ENCODE data around the gene SEC14L2. TPM values are rescaled to one million over a fixed set of nuclear protein-coding genes. Genes with fewer than 3 reads are reported as not detected.
A peak's percentile ranks its signal among the peaks of the same experiment; 100 is the strongest.

Gene SEC14L2
- total RNA-seq, 1 experiment from 2014 or later = 14.4 TPM

GRCh38 chr22:30420347-30421125 is 23.7 kb downstream of the SEC14L2 start:
- ChIA-PET POLR2A (ENCODE audit: low non-redundant PET) (no interaction called here), CTCF (no interaction called here)
- DNase-seq (ENCODE audit: low spot score) = no peak
- intact Hi-C loops (cut with micrococcal nuclease; ENCODE audit: unreplicated experiment) = loop anchor here (5.0 kb wide), 1 partner anchor 133 kb away; the partner anchor contains the start of gene CASTOR1
- H3K4me3 ChIP-seq (ENCODE audit: low read depth, low read length, poor library complexity, severe bottlenecking) = no peak overlapping the region
- TF ChIP-seq EZH2 (IDR thresholded peaks at IDR 0.05; ENCODE audit: borderline replicate concordance, low read depth, low read length, poor library complexity, severe bottlenecking) (no peak), CTCF (conservative IDR thresholded peaks at IDR 0.05; ENCODE audit: low read depth, low read length) (no peak)
- no peaks in the 10 kb centered on the region for H3K27me3 ChIP-seq (replicated peaks; ENCODE audit: insufficient read depth, low read depth, low read length, poor library complexity)
- no peaks in the 10 kb centered on the region for H3K9me3 ChIP-seq (ENCODE audit: low read depth, low read length, poor library complexity, severe bottlenecking)
- peak overlapping the region; percentile 97 for H3K27ac ChIP-seq (ENCODE audit: low read depth, low read length, poor library complexity, severe bottlenecking)
- BruUV-seq (replicated peaks) = no TSS peak
- H3K4me1 ChIP-seq (ENCODE audit: insufficient read depth, low read length, poor library complexity, severe bottlenecking) = peaks cover 34% of the 10 kb centered on the region
- peaks cover 33% of the 10 kb centered on the region for H3K36me3 ChIP-seq (ENCODE audit: insufficient read depth, low read length, poor library complexity, severe bottlenecking)

GRCh38 chr22:30421695-30422480 is 25.1 kb downstream of the SEC14L2 start:
- Histone ChIP-seq H3K9me3 (ENCODE audit: low read depth, low read length, poor library complexity, severe bottlenecking) (no peaks in the 10 kb centered on the region), H3K27ac (ENCODE audit: low read depth, low read length, poor library complexity, severe bottlenecking) (peak overlapping the region; percentile 97), H3K27me3 (replicated peaks; ENCODE audit: insufficient read depth, low read depth, low read length, poor library complexity) (no peaks in the 10 kb centered on the region), H3K4me1 (ENCODE audit: insufficient read depth, low read length, poor library complexity, severe bottlenecking) (peaks cover 37% of the 10 kb centered on the region), H3K36me3 (ENCODE audit: insufficient read depth, low read length, poor library complexity, severe bottlenecking) (peaks cover 24% of the 10 kb centered on the region), H3K4me3 (ENCODE audit: low read depth, low read length, poor library complexity, severe bottlenecking) (peak overlapping the region; percentile 60)
- ChIA-PET POLR2A (ENCODE audit: low non-redundant PET) (interaction anchor here (0.5 kb wide), 1 partner anchor 17 kb away, joined by 4 read pairs; no protein-coding TSS in a partner anchor), CTCF (interaction anchor here (1.5 kb wide), 1 partner anchor 9 kb away, joined by 5 read pairs; no protein-coding TSS in a partner anchor)
- BruUV-seq (replicated peaks) = TSS peak; percentile 26
- intact Hi-C loops (cut with micrococcal nuclease; ENCODE audit: unreplicated experiment) = loop anchor here (5.0 kb wide), 1 partner anchor 135 kb away; the partner anchor contains the start of gene CASTOR1
- TF ChIP-seq CTCF (conservative IDR thresholded peaks at IDR 0.05; ENCODE audit: low read depth, low read length) (no peak), EZH2 (IDR thresholded peaks at IDR 0.05; ENCODE audit: borderline replicate concordance, low read depth, low read length, poor library complexity, severe bottlenecking) (no peak)
- no peak for DNase-seq (ENCODE audit: low spot score)

DNA sequence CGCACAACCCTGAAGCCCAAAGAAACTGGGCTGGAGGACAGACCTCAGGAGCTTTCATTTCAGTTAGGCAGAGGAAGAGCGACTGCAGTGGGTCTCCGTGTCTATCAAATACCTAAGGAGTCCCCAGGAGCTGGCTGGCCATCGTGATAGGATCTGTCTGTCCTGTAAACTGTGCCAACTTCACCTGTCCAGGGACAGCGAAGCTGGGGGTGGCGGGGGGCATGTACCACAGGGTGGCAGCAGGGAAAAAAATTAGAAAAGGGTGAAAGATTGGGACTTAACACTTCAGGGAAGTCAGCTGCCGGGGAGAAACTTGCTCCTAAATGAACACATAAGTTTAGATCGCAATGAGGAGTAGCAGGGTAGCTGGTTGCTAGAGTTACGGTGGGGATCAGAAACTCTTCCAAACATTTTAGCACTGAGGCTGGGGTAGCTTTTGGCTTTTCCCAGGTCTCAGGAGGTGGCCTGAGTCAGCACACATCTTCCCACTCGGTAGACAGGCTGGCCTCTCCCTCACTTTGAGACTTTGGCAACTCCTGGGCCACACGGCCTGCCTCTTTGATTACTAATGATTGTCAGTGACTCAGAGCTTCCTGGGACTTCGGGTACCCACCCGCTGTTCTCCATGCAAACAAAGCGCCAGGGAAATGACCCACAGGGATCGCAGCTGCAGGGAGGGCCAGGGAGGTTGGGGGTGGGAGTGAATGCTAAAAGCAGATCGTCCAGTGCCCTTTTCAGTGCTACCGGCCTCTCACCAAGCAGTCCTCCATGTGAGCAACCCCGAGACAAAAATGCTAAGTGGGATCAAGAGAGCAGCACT is 25.9 kb downstream of the SEC14L2 start:
- Histone ChIP-seq H3K27me3 (replicated peaks; ENCODE audit: insufficient read depth, low read depth, low read length, poor library complexity) (no peaks in the 10 kb centered on the region), H3K36me3 (ENCODE audit: insufficient read depth, low read length, poor library complexity, severe bottlenecking) (peaks cover 25% of the 10 kb centered on the region), H3K4me1 (ENCODE audit: insufficient read depth, low read length, poor library complexity, severe bottlenecking) (peaks cover 44% of the 10 kb centered on the region), H3K9me3 (ENCODE audit: low read depth, low read length, poor library complexity, severe bottlenecking) (no peaks in the 10 kb centered on the region), H3K4me3 (ENCODE audit: low read depth, low read length, poor library complexity, severe bottlenecking) (peak overlapping the region; percentile 60), H3K27ac (ENCODE audit: low read depth, low read length, poor library complexity, severe bottlenecking) (peak overlapping the region; percentile 97)
- DNase-seq (ENCODE audit: low spot score) = peak; percentile 92
- intact Hi-C loops (cut with micrococcal nuclease; ENCODE audit: unreplicated experiment) = loop anchor here (5.0 kb wide), 1 partner anchor 135 kb away; the partner anchor contains the start of gene CASTOR1
- CTCF ChIA-PET = interaction anchor here (0.7 to 1.5 kb wide), 2 partner anchors 8 to 10 kb away, joined by 5 to 7 read pairs; no protein-coding TSS in a partner anchor
- POLR2A ChIA-PET (ENCODE audit: low non-redundant PET) = interaction anchor here (0.6 kb wide), 1 partner anchor 18 kb away, joined by 3 read pairs; no protein-coding TSS in a partner anchor
- no peak for TF ChIP-seq CTCF (conservative IDR thresholded peaks at IDR 0.05; ENCODE audit: low read depth, low read length)
- TF ChIP-seq EZH2 (IDR thresholded peaks at IDR 0.05; ENCODE audit: borderline replicate concordance, low read depth, low read length, poor library complexity, severe bottlenecking) = no peak
- BruUV-seq (replicated peaks) = no TSS peak
